SW480 (cell line): ENCODE data around the gene KRTAP10-7.
"Not testable (repeated sequence)": the region's sequence is repeated elsewhere in the genome, so short reads cannot be mapped to it uniquely, and the experiment has no call there.

ENCODE experiments used
- DNase-seq: peaks from one replicate; pipeline ENCODE4 v3.0.0-alpha.2; 2016; ENCODE audit warnings: low spot score

Gene KRTAP10-7

GRCh38 chr21:44590897-44591800, 9.2 kb upstream of the KRTAP10-7 start:
- not testable (repeated sequence) for DNase-seq

GRCh38 chr21:44591801-44592130, 8.6 kb upstream of the KRTAP10-7 start:
- not testable (repeated sequence) for DNase-seq

GRCh38 chr21:44592446-44593311, 7.7 kb upstream of the KRTAP10-7 start, which contains the start of gene KRTAP10-6:
TSS of gene KRTAP10-6 (minus strand) at chr21:44592505. CDS start at chr21:44592484, 21 bp downstream.
- DNase-seq, result no peak

GRCh38 chr21:44593598-44594405, 6.6 kb upstream of the KRTAP10-7 start:
- peak; percentile 57 for DNase-seq

GRCh38 chr21:44594406-44594916, 5.9 kb upstream of the KRTAP10-7 start:
- DNase-seq, result no peak

- no peak for DNase-seq
Measured at GRCh38 chr21:44595524-44595923, 4.9 kb upstream of the KRTAP10-7 start.

- peak; percentile 25 for DNase-seq
Measured at GRCh38 chr21:44596068-44596725, 4.2 kb upstream of the KRTAP10-7 start.

GRCh38 chr21:44598061-44598460, 2.3 kb upstream of the KRTAP10-7 start:
- DNase-seq, result no peak

GRCh38 chr21:44599264-44600029, 950 bp upstream of the KRTAP10-7 start:
- DNase-seq, result no peak

GRCh38 chr21:44601091-44601490, 694 bp downstream of the KRTAP10-7 start:
- DNase-seq, result not testable (repeated sequence)

- DNase-seq, result no peak
Measured at GRCh38 chr21:44601596-44602462, 1.4 kb downstream of the KRTAP10-7 start.

GRCh38 chr21:44602463-44602850, 2.1 kb downstream of the KRTAP10-7 start:
- no peak for DNase-seq

- no peak for DNase-seq
Measured at GRCh38 chr21:44603109-44603875, 2.9 kb downstream of the KRTAP10-7 start.

GRCh38 chr21:44603911-44604310, 3.5 kb downstream of the KRTAP10-7 start:
- DNase-seq, result no peak

GRCh38 chr21:44606495-44606894, 6.1 kb downstream of the KRTAP10-7 start:
- no peak for DNase-seq

- no peak for DNase-seq
Measured at GRCh38 chr21:44609193-44609592, 8.8 kb downstream of the KRTAP10-7 start.

GRCh38 chr21:44610157-44610843, 9.9 kb downstream of the KRTAP10-7 start:
- not testable (repeated sequence) for DNase-seq

- no peak for DNase-seq
Measured at GRCh38 chr21:44611551-44611950, 11.2 kb downstream of the KRTAP10-7 start.
